ENCODE results near the gene C16orf78.

Gene C16orf78

GRCh38 chr16:49373504-49373903 lies at the start of gene C16orf78:
Gene C16orf78, plus strand, starts transcription at chr16:49373804. Its CDS starts 136 bp downstream, at chr16:49373940.
- no peak for DNase-seq (ENCODE audit: low spot score)

- DNase-seq (ENCODE audit: low spot score), result no peak
These were observed 48.9 kb upstream of the C16orf78 start for GRCh38 chr16:49324703-49325102.

- no peak for DNase-seq (ENCODE audit: low spot score)
These were observed 46.1 kb upstream of the C16orf78 start for GRCh38 chr16:49327466-49327865.

GRCh38 chr16:49328325-49328724 lies 45.3 kb upstream of the C16orf78 start:
- no peak for DNase-seq (ENCODE audit: low spot score)

GRCh38 chr16:49330562-49331201 lies 42.9 kb upstream of the C16orf78 start:
- no peak for DNase-seq (ENCODE audit: low spot score)

- DNase-seq (ENCODE audit: low spot score), result no peak
These were observed 40.9 kb upstream of the C16orf78 start for GRCh38 chr16:49332589-49333258.

GRCh38 chr16:49333259-49333597 lies 40.4 kb upstream of the C16orf78 start:
- no peak for DNase-seq (ENCODE audit: low spot score)

- DNase-seq (ENCODE audit: low spot score), result no peak
These were observed 37.8 kb upstream of the C16orf78 start for GRCh38 chr16:49335828-49336227.

GRCh38 chr16:49336581-49336980 lies 37.0 kb upstream of the C16orf78 start:
- DNase-seq (ENCODE audit: low spot score), result no peak

- no peak for DNase-seq (ENCODE audit: low spot score)
These were observed 35.7 kb upstream of the C16orf78 start for GRCh38 chr16:49337814-49338350.

- DNase-seq (ENCODE audit: low spot score), result no peak
These were observed 34.9 kb upstream of the C16orf78 start for GRCh38 chr16:49338611-49339265.

- no peak for DNase-seq (ENCODE audit: low spot score)
These were observed 33.1 kb upstream of the C16orf78 start for GRCh38 chr16:49340466-49340865.

GRCh38 chr16:49341706-49342105 lies 31.9 kb upstream of the C16orf78 start:
- DNase-seq (ENCODE audit: low spot score), result no peak

- DNase-seq (ENCODE audit: low spot score), result no peak
These were observed 31.0 kb upstream of the C16orf78 start for GRCh38 chr16:49342336-49343265.

GRCh38 chr16:49343291-49343690 lies 30.3 kb upstream of the C16orf78 start:
- no peak for DNase-seq (ENCODE audit: low spot score)

- DNase-seq (ENCODE audit: low spot score), result no peak
These were observed 29.2 kb upstream of the C16orf78 start for GRCh38 chr16:49344401-49344800.

GRCh38 chr16:49345829-49346228 lies 27.8 kb upstream of the C16orf78 start:
- DNase-seq (ENCODE audit: low spot score), result no peak

- no peak for DNase-seq (ENCODE audit: low spot score)
These were observed 27.1 kb upstream of the C16orf78 start for GRCh38 chr16:49346459-49346858.

GRCh38 chr16:49347476-49347875 lies 26.1 kb upstream of the C16orf78 start:
- no peak for DNase-seq (ENCODE audit: low spot score)

GRCh38 chr16:49348408-49349176 lies 25.0 kb upstream of the C16orf78 start:
- DNase-seq (ENCODE audit: low spot score), result no peak

GRCh38 chr16:49349446-49350168 lies 24.0 kb upstream of the C16orf78 start:
- DNase-seq (ENCODE audit: low spot score), result no peak

All from HuH-7.5 (cell line).